Measurements from ENCODE around the gene CALCOCO2.

CALCOCO2 gene

DNA sequence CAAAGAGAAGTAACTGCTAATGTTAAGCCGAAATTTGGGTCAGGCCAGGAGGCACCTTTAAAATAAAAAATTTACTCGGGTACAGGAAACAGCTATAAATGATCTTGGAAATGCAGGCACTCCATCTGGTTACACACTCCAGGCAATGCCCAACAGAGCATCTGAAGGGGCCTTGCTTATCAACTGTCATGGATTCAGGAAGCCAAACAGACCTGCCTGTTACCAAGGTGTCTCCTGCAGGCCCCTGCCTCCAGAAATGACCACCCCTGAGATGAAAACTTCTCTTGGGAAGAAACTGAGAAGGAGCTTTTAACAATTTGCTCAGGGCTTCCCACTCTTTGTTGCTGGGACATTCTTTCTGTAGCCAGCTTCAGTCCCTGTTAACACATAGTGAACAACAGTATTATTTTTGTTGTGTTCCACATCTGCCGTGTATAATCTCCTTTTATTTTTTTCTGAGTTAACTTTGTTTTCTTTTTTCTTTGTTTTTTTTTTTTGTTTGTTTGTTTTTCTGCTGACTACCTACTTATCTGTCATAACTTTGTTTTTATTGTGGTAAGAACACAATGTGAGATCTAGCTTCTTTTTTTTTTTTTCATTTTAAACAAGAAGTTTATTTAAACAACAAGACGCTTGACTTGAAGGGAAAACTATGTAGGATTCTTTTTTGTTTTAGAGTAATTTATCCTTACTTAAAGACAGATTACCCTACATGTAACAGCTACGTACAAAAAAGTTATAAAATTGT, 43.0 kb downstream of the CALCOCO2 start:
- no peak for DNase-seq

DNA sequence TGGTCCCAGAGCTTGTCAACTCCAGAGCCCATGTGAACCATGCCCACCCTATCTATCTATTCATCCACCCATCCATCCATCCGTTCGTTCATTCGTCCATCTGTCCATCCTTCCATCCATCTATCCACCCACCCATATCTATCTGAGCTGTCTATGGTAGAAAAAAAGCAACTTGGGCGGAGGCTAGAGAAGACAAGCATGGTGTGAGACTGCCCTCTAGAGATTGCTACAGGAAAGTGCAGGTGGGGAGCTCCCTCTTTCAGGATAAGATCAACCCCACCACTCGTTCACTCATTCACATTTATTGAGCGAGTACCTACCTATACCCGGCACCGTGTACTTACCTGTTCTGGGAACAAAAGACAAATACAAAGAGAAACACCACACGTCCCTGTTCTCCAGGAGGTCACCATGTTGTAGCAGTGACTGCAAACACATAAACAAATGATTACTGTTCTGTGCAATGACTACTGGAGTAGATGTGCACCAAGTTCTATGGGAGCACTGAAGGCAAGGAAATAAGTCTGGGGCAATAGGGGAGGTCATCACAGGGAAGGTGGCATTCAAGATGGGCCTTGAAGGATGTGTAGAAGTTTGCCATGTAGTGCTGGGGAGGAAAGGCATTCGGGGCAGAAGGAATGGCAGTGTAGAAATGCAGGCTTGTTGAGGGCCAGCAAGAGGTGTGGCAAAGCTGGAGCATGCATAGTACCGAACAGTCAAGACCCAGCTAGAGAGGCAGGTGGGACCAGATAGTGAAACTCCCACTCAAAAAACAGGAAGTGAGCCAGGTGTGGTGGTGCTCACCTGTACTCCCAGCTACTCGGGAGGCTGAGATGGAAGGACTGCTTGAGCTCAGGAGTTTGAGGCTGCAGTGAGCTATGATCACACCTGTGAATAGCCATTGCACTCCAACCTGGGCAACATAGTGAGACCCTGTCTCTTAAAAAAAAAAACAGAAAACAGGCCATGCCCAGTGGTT, 48.4 kb downstream of the CALCOCO2 start:
- DNase-seq: no peak

DNA sequence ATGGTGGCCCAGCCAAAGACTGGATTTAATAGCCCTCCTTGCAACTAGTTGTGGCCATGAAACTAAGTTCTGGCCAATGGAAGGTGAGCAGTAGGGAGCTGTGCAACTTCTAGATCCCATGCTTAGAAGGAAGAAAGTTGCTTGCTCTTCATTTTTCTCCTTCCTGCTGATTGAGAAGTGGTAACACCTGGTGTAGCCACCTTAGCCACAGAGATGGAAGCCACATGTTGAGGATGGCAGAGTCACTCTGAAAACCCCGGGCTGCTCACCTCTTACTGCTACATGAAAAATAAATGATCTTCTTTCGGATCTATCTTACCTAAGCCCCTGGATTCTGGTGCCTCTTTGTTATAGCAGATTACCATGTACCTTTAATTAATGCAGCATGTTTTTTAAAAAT, 51.4 kb downstream of the CALCOCO2 start:
- no peak for DNase-seq

DNA sequence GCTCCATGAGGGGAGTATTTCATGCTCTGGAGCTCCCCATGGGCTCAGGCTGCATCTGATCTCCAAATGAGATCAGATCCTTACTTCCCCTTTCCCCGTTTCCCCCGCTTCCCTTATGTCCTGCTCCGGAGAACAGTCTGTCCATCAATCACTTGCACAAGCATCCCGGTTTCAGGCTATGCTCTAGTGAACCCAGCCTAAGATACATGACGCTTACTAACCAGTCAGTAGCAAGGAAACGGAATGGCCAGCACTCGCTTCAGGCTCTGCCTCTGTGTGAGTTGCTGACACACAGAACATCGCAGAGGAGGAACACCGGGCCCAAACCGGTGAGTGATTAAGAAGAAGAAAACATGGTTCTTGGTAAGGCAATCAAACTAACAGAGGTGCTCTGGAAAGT, 52.3 kb downstream of the CALCOCO2 start:
- DNase-seq: no peak

- DNase-seq: no peak
Measured at GRCh38 chr17:48890086-48890485, 59.3 kb downstream of the CALCOCO2 start.

DNA sequence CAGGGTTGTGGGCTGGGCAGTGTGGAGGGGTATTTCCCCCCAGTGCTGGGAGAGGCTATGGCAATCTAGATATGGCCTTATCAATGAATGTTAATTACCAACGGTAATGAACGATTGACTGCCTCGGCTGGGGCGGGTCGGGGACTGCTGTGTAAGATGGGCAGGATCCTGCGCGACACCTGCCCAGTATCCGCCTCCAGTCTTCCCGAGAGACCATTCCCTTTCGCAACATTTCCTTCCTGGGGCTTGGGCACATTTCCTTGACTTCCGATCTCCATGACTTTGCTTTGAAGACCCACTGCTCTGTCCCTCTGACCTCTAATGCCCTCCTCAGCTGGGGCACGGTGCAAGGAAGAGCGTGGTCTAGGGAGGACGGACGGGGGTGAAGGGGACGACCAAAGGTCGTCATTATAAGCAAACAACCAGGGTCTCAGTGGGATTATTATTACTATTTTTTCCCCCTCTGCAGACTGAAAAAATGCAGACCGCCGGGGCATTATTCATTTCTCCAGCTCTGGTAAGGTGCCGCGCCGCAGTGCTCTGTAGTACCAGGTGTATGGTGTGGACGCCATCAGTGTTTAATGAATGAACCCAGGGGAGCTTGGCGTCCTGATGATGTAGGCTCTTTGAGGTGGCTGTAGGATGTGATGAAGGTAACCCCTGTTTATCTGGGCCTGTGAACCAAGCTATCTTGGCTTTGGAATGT, 62.3 kb downstream of the CALCOCO2 start:
- no peak for DNase-seq

GRCh38 chr17:48893646-48894508, 63.0 kb downstream of the CALCOCO2 start:
- DNase-seq: no peak

GRCh38 chr17:48894886-48895285, 64.1 kb downstream of the CALCOCO2 start:
- DNase-seq: no peak

GRCh38 chr17:48901241-48901640, 70.4 kb downstream of the CALCOCO2 start:
- no peak for DNase-seq

DNA sequence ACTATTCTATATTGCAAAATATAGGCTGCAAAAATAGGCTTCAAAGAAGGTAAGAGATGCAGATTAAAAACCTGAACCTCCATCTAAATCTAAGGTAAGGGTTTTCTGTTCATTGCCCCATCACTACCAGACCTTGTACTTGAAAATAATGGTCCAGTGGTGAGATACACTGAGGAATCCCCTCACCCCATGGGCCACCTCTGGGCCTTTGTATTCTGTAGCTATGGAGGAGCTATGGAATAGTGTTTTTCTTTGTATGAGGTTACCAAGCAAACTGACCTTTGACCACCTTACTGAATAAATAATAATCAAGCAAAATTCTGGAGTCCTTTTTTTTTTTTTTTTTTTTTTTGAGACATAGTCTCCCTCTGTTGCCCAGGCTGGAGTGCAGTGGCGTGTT, 72.6 kb downstream of the CALCOCO2 start:
- DNase-seq: no peak

DNA sequence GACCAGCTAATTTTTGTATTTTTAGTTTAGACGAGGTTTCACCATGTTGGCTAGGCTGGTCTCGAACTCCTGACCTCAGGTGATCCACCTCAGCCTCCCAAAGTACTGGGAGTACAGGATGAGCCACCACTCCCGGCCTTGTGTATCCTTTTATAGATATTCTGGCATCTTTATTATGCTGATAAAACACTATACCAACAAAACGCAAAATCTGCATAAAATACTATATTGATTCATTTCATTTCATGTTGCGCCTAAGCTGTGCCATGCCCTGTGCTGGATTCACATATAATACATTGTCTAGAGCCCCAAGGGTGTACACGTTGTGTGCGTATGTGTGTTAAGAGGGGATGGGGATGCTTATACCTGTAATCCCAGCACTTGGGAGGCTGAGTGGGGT, 73.6 kb downstream of the CALCOCO2 start:
- DNase-seq: no peak

- no peak for DNase-seq
Measured at GRCh38 chr17:48905987-48906515, 75.2 kb downstream of the CALCOCO2 start.

GRCh38 chr17:48907713-48908046, 76.8 kb downstream of the CALCOCO2 start:
- DNase-seq: no peak

GRCh38 chr17:48908047-48908843, 77.4 kb downstream of the CALCOCO2 start, which contains the start of gene UBE2Z:
UBE2Z (plus strand) TSS chr17:48908407; CDS start chr17:48908504, 97 bp downstream.
- peak; percentile 93 for DNase-seq

GRCh38 chr17:48908853-48909394, 78.1 kb downstream of the CALCOCO2 start:
- DNase-seq: peak; percentile 93

DNA sequence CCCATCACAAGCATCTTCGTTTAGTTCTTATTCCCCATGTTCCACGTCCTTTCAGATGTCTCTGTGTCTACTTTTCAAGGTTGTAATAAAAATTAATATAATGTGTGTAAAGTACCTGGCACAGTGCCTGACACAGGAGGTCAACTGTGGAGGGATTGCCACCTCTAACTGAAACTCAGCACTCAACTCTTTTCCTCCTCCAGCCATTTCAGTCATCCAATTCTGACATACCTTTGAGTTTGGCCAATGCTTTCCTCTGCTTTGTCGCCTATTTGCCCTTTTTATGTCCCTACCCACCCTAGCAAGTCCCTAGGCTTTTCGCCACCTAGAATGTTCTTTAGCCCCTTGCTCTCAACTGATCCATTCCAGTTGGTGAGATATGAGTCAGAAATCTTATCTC, 78.9 kb downstream of the CALCOCO2 start:
- DNase-seq: no peak

- DNase-seq: no peak
Measured at GRCh38 chr17:48910370-48910769, 79.5 kb downstream of the CALCOCO2 start.

DNA sequence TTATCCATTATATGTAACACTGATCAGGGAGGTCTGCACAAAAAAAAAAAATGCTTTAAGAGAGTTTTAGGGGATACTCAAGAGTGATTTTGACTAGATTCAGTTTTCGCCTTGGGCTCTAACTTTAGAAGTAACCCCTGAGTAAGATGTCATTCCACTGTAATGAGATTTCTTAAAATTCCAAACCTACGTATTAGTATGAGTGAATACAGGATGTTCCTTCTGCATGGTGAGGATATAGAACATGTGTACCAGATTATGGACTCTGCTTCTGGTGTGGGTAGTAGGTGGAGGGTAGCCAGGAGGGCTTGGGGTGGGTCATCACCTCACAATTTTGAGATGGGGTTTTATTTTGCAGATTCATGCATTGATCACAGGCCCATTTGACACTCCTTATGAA, 81.6 kb downstream of the CALCOCO2 start:
- no peak for DNase-seq
